Smooth muscle cell (in vitro differentiated cells): ENCODE data around the gene ZNF350. TPM values are rescaled to one million over a fixed set of nuclear protein-coding genes. Genes with fewer than 3 reads are reported as not detected.

ENCODE experiments used
- DNase-seq: peaks from one replicate; lab custom pipeline; 2025; ENCODE audit not compliant: unreplicated experiment; lab: John Stamatoyannopoulos, UW
- H2AFZ ChIP-seq: fragments of 200-600 bp; sonication (generic); 2 replicates; pipeline ENCODE4 v1.6.0; 2016; ENCODE audit warnings: antibody characterized with exemption, low read depth, mild to moderate bottlenecking
- H3F3A ChIP-seq: fragments of 200-600 bp; sonication (generic); 2 replicates; pipeline ENCODE4 v1.6.0; 2017; ENCODE audit warnings: antibody characterized with exemption, low read depth
- H3K27ac ChIP-seq: fragments of 200-600 bp; sonication (generic); 2 replicates; pipeline ENCODE4 v1.5.1; 2016; ENCODE audit warnings: low read depth, mild to moderate bottlenecking
- H3K27me3 ChIP-seq: fragments of 200-600 bp; sonication (generic); 2 replicates; pipeline ENCODE4 v1.6.1; 2016; ENCODE audit warnings: low read depth, mild to moderate bottlenecking
- H3K36me3 ChIP-seq: fragments of 200-600 bp; sonication (generic); 2 replicates; pipeline ENCODE4 v1.5.1; 2016; ENCODE audit warnings: low read depth
- H3K4me1 ChIP-seq: fragments of 200-600 bp; sonication (generic); 2 replicates; pipeline ENCODE4 v1.5.1; 2016; ENCODE audit warnings: low read depth
- H3K4me2 ChIP-seq: fragments of 200-600 bp; sonication (generic); 2 replicates; pipeline ENCODE4 v1.6.0; 2016; ENCODE audit warnings: mild to moderate bottlenecking
- H3K4me3 ChIP-seq: fragments of 200-600 bp; sonication (generic); 2 replicates; pipeline ENCODE4 v1.5.1; 2016; ENCODE audit warnings: mild to moderate bottlenecking
- H3K79me2 ChIP-seq: fragments of 200-600 bp; sonication (generic); 2 replicates; pipeline ENCODE4 v1.6.0; 2016; ENCODE audit warnings: low read depth, mild to moderate bottlenecking
- H3K9ac ChIP-seq: fragments of 200-600 bp; sonication (generic); 2 replicates; pipeline ENCODE4 v1.6.0; 2016; ENCODE audit warnings: low read depth
- H3K9me3 ChIP-seq: fragments of 200-600 bp; sonication (generic); replicated peaks from 2 replicates; pipeline ENCODE4 v1.5.1; 2016; ENCODE audit warnings: low read depth
- H4K20me1 ChIP-seq: fragments of 200-600 bp; sonication (generic); 2 replicates; pipeline ENCODE4 v1.6.0; 2016; ENCODE audit warnings: low read depth
- CTCF ChIP-seq: fragments of 200-600 bp; sonication (generic); IDR thresholded peaks from 2 replicates; pipeline ENCODE4 v1.5.1; 2017; ENCODE audit warnings: borderline replicate concordance, mild to moderate bottlenecking, antibody characterized with exemption; ENCODE audit not compliant: insufficient read depth, poor library complexity, severe bottlenecking
- WGBS: methylation state at CpG from one replicate; pipeline ENCODE4 v1.1.7; 2016; ENCODE audit warnings: low lambda C conversion rate; 5-methylcytosine and 5-hydroxymethylcytosine counted together
- polyA plus RNA-seq: library from polyadenylated mRNA; unstranded; fragments of >200 nt; fragmentation: Nextera tagmentation; extraction: Ambion mirVana; gene quantifications from 2 replicates; pipeline ENCODE4 v1.2.1, GENCODE V29; 2016
- total RNA-seq: library from RNA; depleted of rRNA; stranded (reverse); fragments of >200 nt; gene quantifications from 2 replicates; pipeline ENCODE4 v1.2.3, GENCODE V29; 2014

The ZNF350 gene
- total and polyA plus RNA-seq, 2 experiments from 2014 or later = 3.0 to 5.2 TPM

- Histone ChIP-seq H3K27me3 (no peaks in the 10 kb centered on the region), H2AFZ (peak within 1 kb of the TSS; percentile 96), H3K9me3 (peaks cover 13% of the 10 kb centered on the region), H3F3A (no peaks in the 10 kb centered on the region), H3K4me1 (peaks cover 4% of the 10 kb centered on the region), H3K36me3 (peaks cover 22% of the 10 kb centered on the region), H3K9ac (peak within 1 kb of the TSS; percentile 63), H3K4me3 (peak within 1 kb of the TSS; percentile 77), H3K79me2 (peaks cover 14% of the 10 kb centered on the region), H3K4me2 (peak within 1 kb of the TSS; percentile 88), H4K20me1 (no peaks in the 10 kb centered on the region), H3K27ac (peak within 1 kb of the TSS; percentile 28)
- DNase-seq = peak; percentile 52
- no peak for TF ChIP-seq CTCF
- under 1% methylated on average over 50 of the region's 52 CpGs for WGBS
Measured at GRCh38 chr19:51926784-51927741, 59.6 kb downstream of the ZNF350 start, which contains the start of gene ZNF613. TSS of gene ZNF613 (plus strand) at chr19:51927472. CDS start at chr19:51936221, 8,749 bp downstream.

- H3K79me2 ChIP-seq = peaks cover 14% of the 10 kb centered on the region
- no peak for DNase-seq
- H3K9ac ChIP-seq = no peak overlapping the region
- no peaks in the 10 kb centered on the region for H3F3A ChIP-seq
- peaks cover 4% of the 10 kb centered on the region for H3K4me1 ChIP-seq
- H2AFZ ChIP-seq = peak overlapping the region; percentile 96
- H3K36me3 ChIP-seq = peaks cover 19% of the 10 kb centered on the region
- no peaks in the 10 kb centered on the region for H4K20me1 ChIP-seq
- peak overlapping the region; percentile 28 for H3K27ac ChIP-seq
- peaks cover 14% of the 10 kb centered on the region for H3K9me3 ChIP-seq
- peak overlapping the region; percentile 88 for H3K4me2 ChIP-seq
- peak overlapping the region; percentile 77 for H3K4me3 ChIP-seq
- WGBS = 23% methylated on average over 11 of the region's 11 CpGs
- no peaks in the 10 kb centered on the region for H3K27me3 ChIP-seq
- TF ChIP-seq CTCF = no peak
Measured at GRCh38 chr19:51926426-51926783, 60.2 kb downstream of the ZNF350 start.

- no peak overlapping the region for H3K4me2 ChIP-seq
- 87% methylated on average over 8 of the region's 8 CpGs for WGBS
- no peak overlapping the region for H3K4me3 ChIP-seq
- H3K4me1 ChIP-seq = no peaks in the 10 kb centered on the region
- no peaks in the 10 kb centered on the region for H3K36me3 ChIP-seq
- no peak overlapping the region for H3K27ac ChIP-seq
- peaks cover 17% of the 10 kb centered on the region for H3K9me3 ChIP-seq
- H3F3A ChIP-seq = no peaks in the 10 kb centered on the region
- no peak for DNase-seq
- H2AFZ ChIP-seq = no peak overlapping the region
- H3K27me3 ChIP-seq = no peaks in the 10 kb centered on the region
- no peaks in the 10 kb centered on the region for H3K79me2 ChIP-seq
- TF ChIP-seq CTCF = no peak
- no peak overlapping the region for H3K9ac ChIP-seq
- H4K20me1 ChIP-seq = no peaks in the 10 kb centered on the region
Measured at GRCh38 chr19:51921949-51922348, 64.7 kb downstream of the ZNF350 start.
